ENCODE measurements around the gene TP73. TPM values are rescaled to one million over a fixed set of nuclear protein-coding genes. Genes with fewer than 3 reads are reported as not detected.
A peak's percentile ranks its signal among the peaks of the same experiment; 100 is the strongest.

TP73 gene
- total and polyA plus RNA-seq, 12 donors: 0.03 to 0.58 (median 0.15) TPM; not detected in 7

- H3K36me3 ChIP-seq: no peaks in the 10 kb centered on the region
- no peak for TF ChIP-seq CTCF (IDR thresholded peaks at IDR 0.05)
- H3K4me3 ChIP-seq: no peak overlapping the region
- ATAC-seq (no peak), DNase-seq (no peak)
- H3K9me3 ChIP-seq: no peaks in the 10 kb centered on the region
- intact Hi-C loops (cut with DNase I): no loop called here
- peaks cover 0 to 25% (median 11%) of the 10 kb centered on the region in 9 donors for H3K4me1 ChIP-seq
- no peak overlapping the region for H3K27ac ChIP-seq
- 88 to 92% methylated on average over 13 of the region's 13 CpGs for WGBS, 2 donors
- peaks cover 17 to 59% (median 31%) of the 10 kb centered on the region in 7 donors for H3K27me3 ChIP-seq
These were observed 4.3 kb downstream of the TP73 start for GRCh38 chr1:3656450-3657095.

GRCh38 chr1:3657096-3657475 is 4.8 kb downstream of the TP73 start:
- peaks cover 12 to 54% (median 26%) of the 10 kb centered on the region in 7 donors for H3K27me3 ChIP-seq
- intact Hi-C loops (cut with DNase I): no loop called here
- H3K27ac ChIP-seq: no peak overlapping the region
- DNase-seq (no peak), ATAC-seq (no peak)
- TF ChIP-seq CTCF (IDR thresholded peaks at IDR 0.05): no peak
- H3K9me3 ChIP-seq: no peaks in the 10 kb centered on the region
- H3K36me3 ChIP-seq: no peaks in the 10 kb centered on the region
- H3K4me3 ChIP-seq: no peak overlapping the region
- H3K4me1 ChIP-seq: peaks cover 0 to 20% (median 6%) of the 10 kb centered on the region in 9 donors
- WGBS, 2 donors: 83% methylated on average over 6 of the region's 6 CpGs

- intact Hi-C loops (cut with DNase I): no loop called here
- H3K9me3 ChIP-seq: no peaks in the 10 kb centered on the region
- 79 to 86% methylated on average over 26 of the region's 26 CpGs for WGBS, 2 donors
- peaks cover 0 to 18% (median 3%) of the 10 kb centered on the region in 9 donors for H3K4me1 ChIP-seq
- DNase-seq (no peak), ATAC-seq (peak in 1 of 8 donors; percentile 46)
- H3K4me3 ChIP-seq: no peak overlapping the region
- no peak for TF ChIP-seq CTCF (IDR thresholded peaks at IDR 0.05)
- H3K27ac ChIP-seq: no peak overlapping the region
- no peaks in the 10 kb centered on the region for H3K36me3 ChIP-seq
- peaks cover 5 to 48% (median 20%) of the 10 kb centered on the region in 7 donors for H3K27me3 ChIP-seq
These were observed 5.4 kb downstream of the TP73 start for GRCh38 chr1:3657578-3658230.

- Histone ChIP-seq H3K9me3 (no peaks in the 10 kb centered on the region), H3K27ac (no peak overlapping the region), H3K36me3 (no peaks in the 10 kb centered on the region), H3K27me3 (peaks cover under 1 to 42% (median 15%) of the 10 kb centered on the region in 7 donors), H3K4me1 (peaks cover 0 to 12% (median 0%) of the 10 kb centered on the region in 9 donors), H3K4me3 (no peak overlapping the region)
- ATAC-seq (no peak), DNase-seq (no peak)
- 56 to 59% methylated on average over 14 of the region's 14 CpGs for WGBS, 2 donors
- TF ChIP-seq CTCF (IDR thresholded peaks at IDR 0.05): no peak
- intact Hi-C loops (cut with DNase I): no loop called here
These were observed 5.9 kb downstream of the TP73 start for GRCh38 chr1:3658231-3658615.

Measured in heart right ventricle (tissue), 16 donors.